Stomach (tissue), 9 donors: ENCODE results near the gene PIEZO1. TPM values are rescaled to one million over a fixed set of nuclear protein-coding genes. Genes with fewer than 3 reads are reported as not detected.

Experiments used
- DNase-seq, 2 donors: peaks; one replicate each; pipeline versions ENCODE4 v3.0.0 to v3.0.0-alpha.2; 2013 to 2019
- H3K27ac ChIP-seq, 5 donors: fragments of 200-600 bp in 4 of 5; sonication (generic) in 4 of 5; one replicate each; pipeline ENCODE4 v1.5.1; 2013 to 2019; ENCODE audit warnings: mild to moderate bottlenecking in 1 of 5, moderate library complexity in 1 of 5
- H3K27me3 ChIP-seq, 3 donors: fragments of 200-600 bp; sonication (generic); one replicate each; pipeline ENCODE4 v1.5.1; 2017 to 2019; ENCODE audit warnings: mixed run types in 1 of 3
- H3K36me3 ChIP-seq, 4 donors: fragments of 200-600 bp; sonication (generic); 1 replicate in 3 of 4; 2 replicates in 1 of 4; pipeline ENCODE4 v1.5.1; 2016 to 2019
- H3K4me1 ChIP-seq, 4 donors: fragments of 200-600 bp; sonication (generic); one replicate each; pipeline ENCODE4 v1.5.1; 2016 to 2019
- H3K4me3 ChIP-seq, 4 donors: fragments of 200-600 bp; sonication (generic) in 3 of 4; one replicate each; pipeline ENCODE4 v1.5.1; 2016 to 2019; ENCODE audit warnings: mild to moderate bottlenecking in 1 of 4
- H3K9me3 ChIP-seq, 4 donors: fragments of 200-600 bp; sonication (generic); one replicate each; pipeline ENCODE4 v1.5.1; 2016 to 2019
- EP300 ChIP-seq: sonication (generic); formaldehyde crosslinking; IDR thresholded peaks from one replicate; pipeline ENCODE4 v1.6.1; 2017; ENCODE audit warnings: antibody characterized with exemption
- POLR2A ChIP-seq, 4 donors: fragments of 450-650 bp; IDR thresholded peaks; one replicate each; pipeline ENCODE4 v1.6.1; 2016; ENCODE audit warnings: antibody characterized with exemption in 4 of 4, control low read depth in 2 of 4, mild to moderate bottlenecking in 1 of 4, moderate library complexity in 1 of 4
- POLR2AphosphoS5 ChIP-seq, 3 donors: sonication (generic); formaldehyde crosslinking; IDR thresholded peaks; one replicate each; pipeline ENCODE4 v1.6.1; 2016; ENCODE audit warnings: antibody characterized with exemption in 3 of 3
- WGBS, 5 donors: extraction: QIAGEN DNeasy Blood & Tissue Kit in 3 of 5; methylation state at CpG; one replicate each; pipeline versions ENCODE4 v1.1.5 to v1.1.7; 2013 to 2018; 5-methylcytosine and 5-hydroxymethylcytosine counted together
- intact Hi-C: fragments of 100-400 bp; cut with DNase I; formaldehyde crosslinking; loops from one replicate; pipeline ENCODE4 v1.15.1; 2023; ENCODE audit warnings: low total_unique reads
- polyA plus RNA-seq, 3 donors: library from polyadenylated mRNA; stranded (reverse); fragments of 200-250 nt; gene quantifications; one replicate each; pipeline ENCODE4 v1.2.3, GENCODE V29; 2013
- total RNA-seq, 5 donors: library from RNA; depleted of rRNA; stranded (reverse); fragments of >200 nt; gene quantifications; one replicate each; pipeline versions ENCODE4 v1.1.0 to v1.2.3, GENCODE V29; 2014 to 2016
- TF ChIP-seq, protein P1 (sequence below), 7 experiments: fragments of 450-650 bp in 4 of 7; fragments of 200-600 bp in 3 of 7; sonication (generic) in 3 of 7; IDR thresholded peaks; one replicate each; pipeline ENCODE4 v1.5.1; 2016 to 2019; ENCODE audit warnings: antibody characterized with exemption in 7 of 7, control low read depth in 2 of 7, mild to moderate bottlenecking in 1 of 7
- donor health status: healthy with polysubstance abuse.
- donor health status: Bipolar disorder and iron deficiency.
- donor health status: healthy.

Gene PIEZO1
- total and polyA plus RNA-seq, 8 donors, result 43.7 to 171 (median 115) TPM

DNA sequence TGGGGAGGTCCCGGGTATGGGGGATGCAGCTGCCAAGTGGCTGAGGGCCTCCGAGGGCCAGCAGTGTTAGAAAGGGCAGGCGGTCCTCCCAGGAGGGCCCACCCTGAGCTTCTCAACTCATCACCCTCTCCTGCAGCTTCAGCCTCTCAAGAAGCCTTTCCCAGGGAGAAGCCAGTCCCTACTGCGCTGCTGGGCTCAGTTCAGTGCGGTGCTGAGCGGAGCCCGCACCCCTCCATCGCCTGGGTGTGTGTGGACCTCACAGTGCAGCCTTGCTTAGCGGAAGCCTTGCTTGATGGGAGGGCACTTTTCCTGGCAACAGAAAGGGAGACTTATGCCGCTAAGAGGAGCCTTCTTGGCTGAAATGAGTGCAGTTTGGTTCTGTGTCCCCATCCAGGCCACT, 30.2 kb upstream of the PIEZO1 start:
- no peaks in the 10 kb centered on the region for H3K27me3 ChIP-seq
- peaks cover 0 to 4% (median 3%) of the 10 kb centered on the region in 4 donors for H3K36me3 ChIP-seq
- H3K27ac ChIP-seq, result no peak overlapping the region
- TF ChIP-seq POLR2A (IDR thresholded peaks at IDR 0.05) (no peak), POLR2AphosphoS5 (IDR thresholded peaks at IDR 0.05) (no peak), EP300 (no peak)
- TF ChIP-seq, protein P1, sequence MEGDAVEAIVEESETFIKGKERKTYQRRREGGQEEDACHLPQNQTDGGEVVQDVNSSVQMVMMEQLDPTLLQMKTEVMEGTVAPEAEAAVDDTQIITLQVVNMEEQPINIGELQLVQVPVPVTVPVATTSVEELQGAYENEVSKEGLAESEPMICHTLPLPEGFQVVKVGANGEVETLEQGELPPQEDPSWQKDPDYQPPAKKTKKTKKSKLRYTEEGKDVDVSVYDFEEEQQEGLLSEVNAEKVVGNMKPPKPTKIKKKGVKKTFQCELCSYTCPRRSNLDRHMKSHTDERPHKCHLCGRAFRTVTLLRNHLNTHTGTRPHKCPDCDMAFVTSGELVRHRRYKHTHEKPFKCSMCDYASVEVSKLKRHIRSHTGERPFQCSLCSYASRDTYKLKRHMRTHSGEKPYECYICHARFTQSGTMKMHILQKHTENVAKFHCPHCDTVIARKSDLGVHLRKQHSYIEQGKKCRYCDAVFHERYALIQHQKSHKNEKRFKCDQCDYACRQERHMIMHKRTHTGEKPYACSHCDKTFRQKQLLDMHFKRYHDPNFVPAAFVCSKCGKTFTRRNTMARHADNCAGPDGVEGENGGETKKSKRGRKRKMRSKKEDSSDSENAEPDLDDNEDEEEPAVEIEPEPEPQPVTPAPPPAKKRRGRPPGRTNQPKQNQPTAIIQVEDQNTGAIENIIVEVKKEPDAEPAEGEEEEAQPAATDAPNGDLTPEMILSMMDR (IDR thresholded peaks at IDR 0.05), result no peak
- H3K4me1 ChIP-seq, result peaks cover 21 to 37% (median 32%) of the 10 kb centered on the region in 4 donors
- DNase-seq, result no peak
- intact Hi-C loops, result no loop called here
- H3K9me3 ChIP-seq, result no peaks in the 10 kb centered on the region
- whole genome bisulfite sequencing, 5 donors, result 71 to 89% (median 78%) methylated on average over 8 to 10 of the region's 10 CpGs
- H3K4me3 ChIP-seq, result no peak overlapping the region

DNA sequence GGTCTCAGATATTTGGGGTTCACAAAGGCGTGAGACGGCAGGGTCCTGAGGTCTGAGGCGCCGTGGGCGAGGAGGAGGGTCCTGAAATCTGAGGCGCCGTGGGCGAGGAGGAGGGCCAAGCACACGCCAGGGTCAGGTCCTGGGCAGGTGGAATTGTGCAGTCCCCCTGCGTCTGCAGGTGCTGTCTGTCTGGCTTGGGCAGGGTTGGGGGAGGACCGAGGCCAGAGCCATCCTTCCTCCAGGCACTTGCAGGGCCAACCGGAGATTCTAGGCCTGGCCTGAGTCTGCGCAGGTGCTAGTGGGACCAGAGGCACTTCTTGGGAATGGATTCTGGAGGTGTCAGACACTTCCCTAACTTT, 29.1 kb upstream of the PIEZO1 start:
- intact Hi-C loops, result no loop called here
- WGBS, 5 donors, result 72 to 82% (median 74%) methylated on average over 11 to 13 of the region's 13 CpGs

DNA sequence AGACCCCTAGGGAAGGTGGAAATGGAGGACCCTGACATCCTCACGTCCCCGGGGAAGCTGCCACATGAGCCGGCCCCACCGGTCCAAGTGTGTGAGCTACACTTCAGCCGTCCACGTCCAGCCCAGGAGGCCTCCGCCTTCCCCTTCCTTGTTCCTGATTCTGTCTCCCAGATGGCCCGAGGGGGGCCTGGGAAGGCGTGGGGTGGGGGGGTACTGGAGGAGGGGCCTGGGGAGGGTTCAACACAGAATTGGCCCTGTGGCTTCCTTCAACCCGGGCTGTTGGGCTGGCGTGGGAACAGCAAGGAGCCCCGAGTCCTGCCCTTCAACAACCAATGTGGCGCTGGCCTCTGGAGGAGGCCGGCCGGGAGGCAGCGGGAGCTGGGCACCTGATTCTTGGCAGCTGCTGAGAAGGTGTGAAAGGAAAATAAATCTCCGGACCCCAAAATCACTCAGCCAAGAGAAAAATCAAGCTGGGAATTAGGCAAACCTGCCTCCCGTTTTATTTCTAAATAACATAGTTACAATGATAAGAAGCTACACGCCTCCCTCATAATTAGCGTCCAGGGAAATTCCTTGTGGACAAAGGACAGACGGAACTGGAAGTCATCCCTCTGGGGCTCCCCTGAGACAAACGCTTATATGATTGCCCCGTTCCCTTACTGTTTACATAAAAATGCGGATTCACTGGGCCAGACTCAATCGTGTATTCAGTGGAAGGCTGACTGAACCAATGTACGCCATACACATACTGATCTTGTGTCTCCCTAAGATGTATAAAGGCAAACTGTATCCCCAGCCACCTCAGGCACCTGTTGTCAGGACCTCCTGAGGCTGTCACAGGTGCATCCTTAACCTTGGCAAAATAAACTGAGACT, 28.5 kb upstream of the PIEZO1 start:
- Histone ChIP-seq H3K27me3 (no peaks in the 10 kb centered on the region), H3K9me3 (no peaks in the 10 kb centered on the region), H3K4me3 (peak overlapping the region in 2 of 4 donors; percentile 85 to 93), H3K4me1 (peaks cover 28 to 48% (median 44%) of the 10 kb centered on the region in 4 donors), H3K27ac (peak overlapping the region in 3 of 5 donors; percentile 93 to 97 (median 95)), H3K36me3 (peaks cover 9 to 16% (median 16%) of the 10 kb centered on the region in 4 donors)
- intact Hi-C loops, result no loop called here
- TF ChIP-seq POLR2AphosphoS5 (IDR thresholded peaks at IDR 0.05), result no peak
- TF ChIP-seq, protein P1 (IDR thresholded peaks at IDR 0.05), result no peak
- no peak for TF ChIP-seq POLR2A (IDR thresholded peaks at IDR 0.05)
- no peak for TF ChIP-seq EP300
- 41 to 62% (median 53%) methylated on average over 21 to 26 of the region's 26 CpGs for WGBS, 5 donors
- DNase-seq, result no peak

More for the DNA sequence above, 29.1 kb upstream of the PIEZO1 start:
- no peak overlapping the region for H3K4me3 ChIP-seq
- H3K27ac ChIP-seq, result no peak overlapping the region
- H3K9me3 ChIP-seq, result no peaks in the 10 kb centered on the region
- no peak for DNase-seq
- peaks cover 28 to 48% (median 43%) of the 10 kb centered on the region in 4 donors for H3K4me1 ChIP-seq
- peaks cover 7 to 10% (median 10%) of the 10 kb centered on the region in 4 donors for H3K36me3 ChIP-seq
- H3K27me3 ChIP-seq, result no peaks in the 10 kb centered on the region
- no peak for TF ChIP-seq POLR2A (IDR thresholded peaks at IDR 0.05)
- no peak for TF ChIP-seq POLR2AphosphoS5 (IDR thresholded peaks at IDR 0.05)
- no peak for TF ChIP-seq EP300
- TF ChIP-seq, protein P1 (IDR thresholded peaks at IDR 0.05), result no peak

DNA sequence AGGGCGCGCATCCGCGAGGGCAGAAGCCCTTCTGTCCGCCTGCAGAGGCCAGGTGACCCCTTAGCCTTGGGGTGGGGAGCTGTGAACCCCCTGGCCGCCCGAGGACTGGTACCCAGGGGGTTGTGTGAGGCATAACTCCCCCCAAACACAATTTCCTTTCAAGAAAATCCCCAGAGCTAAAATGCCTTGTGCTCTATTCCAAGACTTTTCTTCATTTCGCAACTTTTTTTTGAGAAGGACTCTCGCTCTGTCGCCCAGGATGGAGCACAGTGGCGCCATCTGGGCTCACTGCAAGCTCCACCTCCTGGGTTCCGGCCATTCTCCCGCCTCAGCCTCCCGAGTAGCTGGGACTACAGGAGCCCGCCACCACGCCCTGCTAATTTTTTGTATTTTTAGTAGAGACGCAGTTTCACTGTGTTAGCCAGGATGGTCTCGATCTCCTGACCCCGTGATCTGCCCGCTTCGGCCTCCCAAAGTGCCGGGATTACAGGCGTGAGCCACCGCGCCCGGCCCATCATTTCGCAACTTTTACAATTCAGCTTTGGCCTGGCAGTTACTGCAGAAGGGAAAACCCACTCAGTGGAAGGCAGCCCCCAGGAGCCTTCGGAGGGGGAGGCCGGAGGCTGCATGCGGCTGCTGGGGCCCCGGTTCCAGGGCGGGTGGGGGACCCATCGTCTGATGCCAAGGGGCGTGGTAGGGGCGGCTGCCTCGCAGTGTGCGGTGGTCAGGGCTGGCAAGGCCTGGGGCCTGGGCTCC, 27.7 kb upstream of the PIEZO1 start:
- H3K4me1 ChIP-seq, result peaks cover 28 to 48% (median 44%) of the 10 kb centered on the region in 4 donors
- intact Hi-C loops, result no loop called here
- H3K27me3 ChIP-seq, result no peaks in the 10 kb centered on the region
- peak overlapping the region; percentile 87 to 97 (median 93) for H3K27ac ChIP-seq
- 37 to 52% (median 44%) methylated on average over 30 to 37 of the region's 37 CpGs for WGBS, 5 donors
- H3K4me3 ChIP-seq, result peak overlapping the region; percentile 73 to 93 (median 79)
- DNase-seq, result peak in 1 of 2 donors; percentile 45
- TF ChIP-seq EP300 (no peak), POLR2AphosphoS5 (IDR thresholded peaks at IDR 0.05) (peak in 1 of 3 donors; percentile 2)
- H3K9me3 ChIP-seq, result no peaks in the 10 kb centered on the region
- peaks cover 9 to 25% (median 24%) of the 10 kb centered on the region in 4 donors for H3K36me3 ChIP-seq
